Measurements from ENCODE around the gene SSMEM1. TPM values are rescaled to one million over a fixed set of nuclear protein-coding genes. Genes with fewer than 3 reads are reported as not detected.

Gene SSMEM1
- total and polyA plus RNA-seq, 8 donors = 0.09 TPM; not detected in 7

DNA sequence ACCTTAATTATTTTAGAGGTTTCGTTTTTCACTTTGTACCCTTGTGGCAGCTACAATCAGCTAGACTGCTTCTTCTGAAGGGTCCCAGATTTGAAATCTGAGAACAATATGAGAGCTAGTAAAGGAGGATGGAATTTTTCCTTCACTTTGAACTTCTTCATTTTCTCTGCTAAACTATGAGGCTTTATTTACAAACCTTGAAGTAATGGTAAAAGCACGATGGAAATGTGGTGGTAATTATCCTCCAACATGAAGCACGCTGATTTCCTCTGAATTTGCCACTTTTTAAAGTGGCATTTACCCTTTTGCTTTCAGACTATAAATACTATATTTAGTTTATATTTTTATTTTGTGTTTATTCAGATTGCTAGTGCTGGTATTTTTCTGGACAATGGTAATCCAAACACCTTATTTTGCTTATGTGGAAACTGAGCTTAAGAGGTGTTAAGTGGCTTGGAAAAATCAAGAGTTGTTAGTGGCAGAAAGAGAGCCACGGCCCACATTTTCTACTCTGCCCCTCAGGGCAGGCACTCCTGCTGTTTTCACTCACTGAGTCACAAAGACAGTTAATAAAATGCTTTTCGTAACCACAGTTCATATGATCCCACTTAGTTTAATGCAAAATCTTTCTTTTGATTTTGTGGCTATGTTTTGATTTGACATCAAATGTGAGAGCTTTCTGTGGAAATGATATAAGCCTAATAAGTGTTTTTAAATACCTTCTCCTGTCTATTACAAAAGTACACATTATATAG lies 2.7 kb downstream of the SSMEM1 start:
- 58 to 61% methylated on average over 5 of the region's 5 CpGs for WGBS, 2 donors

DNA sequence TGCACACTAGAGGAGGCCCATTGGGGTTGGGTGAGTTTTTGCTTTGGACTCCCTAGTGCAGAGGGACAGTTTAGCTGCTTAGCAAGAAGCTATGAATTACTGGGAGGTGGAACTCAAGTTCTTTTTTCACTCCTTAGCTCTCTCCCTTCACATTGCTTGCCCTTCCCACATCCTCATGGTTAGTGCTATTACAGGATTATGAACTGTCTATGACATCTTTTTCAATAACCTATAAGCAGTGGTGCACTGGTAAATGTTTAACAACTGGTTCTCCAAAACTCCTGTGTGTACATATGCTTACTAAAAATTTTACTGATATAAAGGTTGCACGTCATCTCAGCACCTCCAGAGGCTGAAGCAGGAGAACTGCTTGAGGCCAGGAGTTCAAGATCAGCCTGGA lies 6.2 kb downstream of the SSMEM1 start:
- DNase-seq (no peak), FAIRE-seq (no peak), ATAC-seq (no peak)
- H3K9me3 ChIP-seq = no peaks in the 10 kb centered on the region
- no peaks in the 10 kb centered on the region for H3K4me1 ChIP-seq
- 67 to 86% methylated on average over 1 of the region's 1 CpG for WGBS, 2 donors
- no peak overlapping the region for H3K27ac ChIP-seq
- TF ChIP-seq, protein P1, sequence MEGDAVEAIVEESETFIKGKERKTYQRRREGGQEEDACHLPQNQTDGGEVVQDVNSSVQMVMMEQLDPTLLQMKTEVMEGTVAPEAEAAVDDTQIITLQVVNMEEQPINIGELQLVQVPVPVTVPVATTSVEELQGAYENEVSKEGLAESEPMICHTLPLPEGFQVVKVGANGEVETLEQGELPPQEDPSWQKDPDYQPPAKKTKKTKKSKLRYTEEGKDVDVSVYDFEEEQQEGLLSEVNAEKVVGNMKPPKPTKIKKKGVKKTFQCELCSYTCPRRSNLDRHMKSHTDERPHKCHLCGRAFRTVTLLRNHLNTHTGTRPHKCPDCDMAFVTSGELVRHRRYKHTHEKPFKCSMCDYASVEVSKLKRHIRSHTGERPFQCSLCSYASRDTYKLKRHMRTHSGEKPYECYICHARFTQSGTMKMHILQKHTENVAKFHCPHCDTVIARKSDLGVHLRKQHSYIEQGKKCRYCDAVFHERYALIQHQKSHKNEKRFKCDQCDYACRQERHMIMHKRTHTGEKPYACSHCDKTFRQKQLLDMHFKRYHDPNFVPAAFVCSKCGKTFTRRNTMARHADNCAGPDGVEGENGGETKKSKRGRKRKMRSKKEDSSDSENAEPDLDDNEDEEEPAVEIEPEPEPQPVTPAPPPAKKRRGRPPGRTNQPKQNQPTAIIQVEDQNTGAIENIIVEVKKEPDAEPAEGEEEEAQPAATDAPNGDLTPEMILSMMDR (IDR thresholded peaks at IDR 0.05) = no peak
- intact Hi-C loops (cut with DNase I) = no loop called here
- H3K4me3 ChIP-seq = no peak overlapping the region
- no peaks in the 10 kb centered on the region for H3K36me3 ChIP-seq
- H3K27me3 ChIP-seq = no peaks in the 10 kb centered on the region

More for the DNA sequence above, 2.7 kb downstream of the SSMEM1 start:
- DNase-seq (no peak), FAIRE-seq (no peak), ATAC-seq (no peak)
- H3K27ac ChIP-seq = no peak overlapping the region
- H3K4me1 ChIP-seq = no peaks in the 10 kb centered on the region
- H3K27me3 ChIP-seq = no peaks in the 10 kb centered on the region
- H3K36me3 ChIP-seq = no peaks in the 10 kb centered on the region
- intact Hi-C loops (cut with DNase I) = no loop called here
- no peak overlapping the region for H3K4me3 ChIP-seq
- no peaks in the 10 kb centered on the region for H3K9me3 ChIP-seq
- TF ChIP-seq, protein P1 (IDR thresholded peaks at IDR 0.05) = no peak

DNA sequence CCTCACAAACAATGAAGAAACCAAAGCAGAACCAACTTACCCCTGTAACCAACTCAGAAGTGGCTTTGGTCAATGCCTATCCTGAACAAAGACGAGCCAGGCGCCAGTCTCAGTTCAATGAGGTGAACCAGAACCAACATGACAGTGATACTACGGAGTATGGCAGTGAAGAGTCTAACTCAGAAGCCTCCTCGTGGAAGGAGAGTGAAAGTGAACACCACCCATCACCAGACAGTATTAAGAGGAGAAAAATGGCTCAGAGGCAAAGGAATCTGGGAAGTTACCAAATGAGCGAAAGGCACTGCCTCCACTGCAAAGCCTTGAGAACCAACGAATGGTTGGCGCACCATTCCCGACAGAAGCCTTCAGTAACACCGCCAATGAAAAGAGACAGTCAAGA lies 8.4 kb downstream of the SSMEM1 start:
- WGBS, 2 donors = 89 to 92% methylated on average over 9 of the region's 9 CpGs
- intact Hi-C loops (cut with DNase I) = no loop called here
- Histone ChIP-seq H3K9me3 (no peaks in the 10 kb centered on the region), H3K27ac (no peak overlapping the region), H3K36me3 (no peaks in the 10 kb centered on the region), H3K27me3 (no peaks in the 10 kb centered on the region), H3K4me1 (no peaks in the 10 kb centered on the region), H3K4me3 (no peak overlapping the region)
- TF ChIP-seq, protein P1 (IDR thresholded peaks at IDR 0.05) = no peak
- no peak for DNase-seq
- no peak for ATAC-seq
- no peak for FAIRE-seq

DNA sequence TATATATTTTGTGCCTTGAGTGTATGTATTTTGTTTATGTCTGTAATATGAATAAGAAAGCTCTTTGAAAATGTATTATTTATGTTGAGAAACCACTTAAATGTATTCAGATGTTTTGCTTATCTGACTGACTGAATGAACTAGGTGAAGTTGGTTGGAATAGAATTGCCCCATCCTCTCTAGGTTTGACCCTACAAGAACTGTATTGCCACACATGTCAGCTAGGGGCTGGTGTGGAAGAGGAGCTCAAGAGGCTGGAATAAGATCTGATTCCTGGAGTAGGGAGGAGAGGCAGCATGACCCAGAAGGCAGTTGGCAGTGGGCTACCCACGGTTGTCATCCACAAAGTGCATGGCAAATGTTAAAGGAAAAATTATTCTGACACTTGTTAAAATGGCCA lies 9.1 kb downstream of the SSMEM1 start:
- Histone ChIP-seq H3K27me3 (no peaks in the 10 kb centered on the region), H3K4me1 (no peaks in the 10 kb centered on the region), H3K36me3 (no peaks in the 10 kb centered on the region), H3K4me3 (no peak overlapping the region), H3K27ac (no peak overlapping the region), H3K9me3 (no peaks in the 10 kb centered on the region)
- intact Hi-C loops (cut with DNase I) = no loop called here
- ATAC-seq (no peak), FAIRE-seq (no peak), DNase-seq (no peak)
- TF ChIP-seq, protein P1 (IDR thresholded peaks at IDR 0.05) = no peak
- WGBS, 2 donors = 87 to 89% methylated on average over 1 of the region's 1 CpG

All from pancreas (tissue), 10 donors.